Ishikawa (cell line): ENCODE results near the gene CPN2.

Experiments used
- CEBPB ChIP-seq: IDR thresholded peaks from 2 replicates; pipeline ENCODE4 v1.6.1; 2012
- EGR1 ChIP-seq: IDR thresholded peaks from 2 replicates; pipeline ENCODE4 v1.6.1; 2012
- EP300 ChIP-seq: IDR thresholded peaks from 2 replicates; pipeline ENCODE4 v1.6.1; 2012; ENCODE audit warnings: borderline replicate concordance
- FOXM1 ChIP-seq: IDR thresholded peaks from 2 replicates; pipeline ENCODE4 v1.6.1; 2012; ENCODE audit warnings: low read depth, borderline replicate concordance
- NFIC ChIP-seq: IDR thresholded peaks from 2 replicates; pipeline ENCODE4 v1.6.1; 2012
- RAD21 ChIP-seq: IDR thresholded peaks from 2 replicates; pipeline ENCODE4 v1.6.1; 2012; ENCODE audit warnings: low read depth
- TAF1 ChIP-seq: IDR thresholded peaks from 2 replicates; pipeline ENCODE4 v1.6.1; 2012; ENCODE audit warnings: low read depth, mild to moderate bottlenecking
- TCF12 ChIP-seq: IDR thresholded peaks from 2 replicates; pipeline ENCODE4 v1.6.1; 2012; ENCODE audit warnings: low read depth
- TEAD4 ChIP-seq: IDR thresholded peaks from 2 replicates; pipeline ENCODE4 v1.6.1; 2012
- YY1 ChIP-seq: IDR thresholded peaks from 2 replicates; pipeline ENCODE4 v1.6.1; 2012; ENCODE audit warnings: low read depth
- TF ChIP-seq, protein P1 (sequence below): IDR thresholded peaks from 2 replicates; pipeline ENCODE4 v1.6.1; 2012
- TF ChIP-seq, protein P2 (sequence below): IDR thresholded peaks from 2 replicates; pipeline ENCODE4 v1.6.1; 2012; ENCODE audit warnings: low read depth, mild to moderate bottlenecking
- TF ChIP-seq, protein P3 (sequence below): IDR thresholded peaks from 2 replicates; pipeline ENCODE4 v1.6.1; 2012

DNA sequence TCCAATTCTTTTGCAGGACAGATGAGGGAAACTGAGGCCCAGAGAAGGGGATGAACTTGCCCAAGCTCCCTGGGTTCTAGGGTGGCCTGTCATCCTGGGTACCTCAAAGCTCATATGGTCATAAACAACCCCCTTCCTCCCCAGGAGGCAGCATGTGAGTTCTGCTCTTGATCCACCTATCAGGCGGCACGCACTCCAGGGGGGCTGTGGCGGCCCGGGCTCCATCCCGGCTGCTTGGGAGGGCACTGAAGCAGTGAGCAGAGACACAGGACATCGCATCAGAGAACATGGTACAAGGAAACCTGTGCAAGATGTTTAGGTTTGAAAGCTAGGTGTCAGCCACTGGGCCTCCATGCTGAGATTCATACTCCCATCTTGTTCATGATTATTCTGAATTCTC lies 34.2 kb downstream of the CPN2 start:
- TF ChIP-seq, protein P1, sequence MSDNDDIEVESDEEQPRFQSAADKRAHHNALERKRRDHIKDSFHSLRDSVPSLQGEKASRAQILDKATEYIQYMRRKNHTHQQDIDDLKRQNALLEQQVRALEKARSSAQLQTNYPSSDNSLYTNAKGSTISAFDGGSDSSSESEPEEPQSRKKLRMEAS: no peak
- TF ChIP-seq RAD21 (no peak), NFIC (no peak), YY1 (no peak), EP300 (no peak), FOXM1 (no peak), TAF1 (no peak), TEAD4 (no peak), CEBPB (no peak), TCF12 (no peak), EGR1 (no peak)
- TF ChIP-seq, protein P2, sequence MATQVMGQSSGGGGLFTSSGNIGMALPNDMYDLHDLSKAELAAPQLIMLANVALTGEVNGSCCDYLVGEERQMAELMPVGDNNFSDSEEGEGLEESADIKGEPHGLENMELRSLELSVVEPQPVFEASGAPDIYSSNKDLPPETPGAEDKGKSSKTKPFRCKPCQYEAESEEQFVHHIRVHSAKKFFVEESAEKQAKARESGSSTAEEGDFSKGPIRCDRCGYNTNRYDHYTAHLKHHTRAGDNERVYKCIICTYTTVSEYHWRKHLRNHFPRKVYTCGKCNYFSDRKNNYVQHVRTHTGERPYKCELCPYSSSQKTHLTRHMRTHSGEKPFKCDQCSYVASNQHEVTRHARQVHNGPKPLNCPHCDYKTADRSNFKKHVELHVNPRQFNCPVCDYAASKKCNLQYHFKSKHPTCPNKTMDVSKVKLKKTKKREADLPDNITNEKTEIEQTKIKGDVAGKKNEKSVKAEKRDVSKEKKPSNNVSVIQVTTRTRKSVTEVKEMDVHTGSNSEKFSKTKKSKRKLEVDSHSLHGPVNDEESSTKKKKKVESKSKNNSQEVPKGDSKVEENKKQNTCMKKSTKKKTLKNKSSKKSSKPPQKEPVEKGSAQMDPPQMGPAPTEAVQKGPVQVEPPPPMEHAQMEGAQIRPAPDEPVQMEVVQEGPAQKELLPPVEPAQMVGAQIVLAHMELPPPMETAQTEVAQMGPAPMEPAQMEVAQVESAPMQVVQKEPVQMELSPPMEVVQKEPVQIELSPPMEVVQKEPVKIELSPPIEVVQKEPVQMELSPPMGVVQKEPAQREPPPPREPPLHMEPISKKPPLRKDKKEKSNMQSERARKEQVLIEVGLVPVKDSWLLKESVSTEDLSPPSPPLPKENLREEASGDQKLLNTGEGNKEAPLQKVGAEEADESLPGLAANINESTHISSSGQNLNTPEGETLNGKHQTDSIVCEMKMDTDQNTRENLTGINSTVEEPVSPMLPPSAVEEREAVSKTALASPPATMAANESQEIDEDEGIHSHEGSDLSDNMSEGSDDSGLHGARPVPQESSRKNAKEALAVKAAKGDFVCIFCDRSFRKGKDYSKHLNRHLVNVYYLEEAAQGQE: no peak
- TF ChIP-seq, protein P3, sequence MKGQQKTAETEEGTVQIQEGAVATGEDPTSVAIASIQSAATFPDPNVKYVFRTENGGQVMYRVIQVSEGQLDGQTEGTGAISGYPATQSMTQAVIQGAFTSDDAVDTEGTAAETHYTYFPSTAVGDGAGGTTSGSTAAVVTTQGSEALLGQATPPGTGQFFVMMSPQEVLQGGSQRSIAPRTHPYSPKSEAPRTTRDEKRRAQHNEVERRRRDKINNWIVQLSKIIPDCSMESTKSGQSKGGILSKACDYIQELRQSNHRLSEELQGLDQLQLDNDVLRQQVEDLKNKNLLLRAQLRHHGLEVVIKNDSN: no peak
